SK-N-SH (cell line): Measurements from ENCODE around the gene CCDC70. TPM values are rescaled to one million over a fixed set of nuclear protein-coding genes. Genes with fewer than 3 reads are reported as not detected.
A peak's percentile ranks its signal among the peaks of the same experiment; 100 is the strongest.

Source experiments
- CTCF ChIA-PET: fragments of 300-600, 350-600 bp; formaldehyde crosslinking; extraction: SDS; loops from one replicate; lab custom pipeline; 2021; lab: Yijun Ruan, JAX
- POLR2A ChIA-PET: fragments of 350-600 bp; sonication (Branson Sonifier 250); formaldehyde crosslinking; extraction: SDS; loops from one replicate; lab custom pipeline; 2020; ENCODE audit warnings: antibody characterized with exemption, inconsistent platforms; lab: Yijun Ruan, JAX
- DNase-seq: peaks from one replicate; pipeline ENCODE4 v3.0.0; 2012
- H2AFZ ChIP-seq: fragments of 200-600 bp; sonication (generic); 2 replicates; pipeline ENCODE4 v1.8.1; 2016; ENCODE audit warnings: antibody characterized with exemption, mild to moderate bottlenecking, low read depth
- H3F3A ChIP-seq: fragments of 200-600 bp; sonication (generic); replicated peaks from 2 replicates; pipeline ENCODE3; 2016; ENCODE audit warnings: antibody characterized with exemption, mild to moderate bottlenecking; ENCODE audit not compliant: insufficient read depth
- H3K27ac ChIP-seq, 2 experiments: fragments of 200-500 bp in 1 of 2; fragments of 200-600 bp in 1 of 2; sonication (Bioruptor generic) in 1 of 2; sonication (generic), shearing (Covaris generic) in 1 of 2; 2 replicates each; pipeline versions ENCODE4 v1.5.1 to v1.6.1; 2014 to 2016; ENCODE audit warnings: low read depth in 2 of 2, inconsistent platforms in 1 of 2, low read length in 1 of 2, mild to moderate bottlenecking in 1 of 2, mixed read lengths in 1 of 2
- H3K27me3 ChIP-seq: fragments of 200-600 bp; sonication (generic), shearing (Covaris generic); 2 replicates; pipeline ENCODE4 v1.6.1; 2016; ENCODE audit warnings: mixed run types; ENCODE audit not compliant: insufficient read depth
- H3K36me3 ChIP-seq, 2 experiments: fragments of 200-500 bp in 1 of 2; fragments of 200-600 bp in 1 of 2; sonication (Bioruptor generic) in 1 of 2; sonication (generic) in 1 of 2; replicated peaks in 1 of 2; 2 replicates each; pipeline versions ENCODE3 to v1.5.1; 2014 to 2016; ENCODE audit warnings: low read length in 1 of 2, mild to moderate bottlenecking in 1 of 2; ENCODE audit not compliant: insufficient read depth in 2 of 2, control insufficient read depth in 1 of 2
- H3K4me1 ChIP-seq, 2 experiments: fragments of 200-500 bp in 1 of 2; fragments of 200-600 bp in 1 of 2; sonication (Bioruptor generic) in 1 of 2; sonication (generic), shearing (Covaris generic) in 1 of 2; 2 replicates each; pipeline versions ENCODE4 v1.5.1 to v1.6.1; 2014 to 2016; ENCODE audit warnings: low read depth in 1 of 2, low read length in 1 of 2, mixed run types in 1 of 2; ENCODE audit not compliant: insufficient read depth in 2 of 2, control insufficient read depth in 1 of 2
- H3K4me2 ChIP-seq: fragments of 200-600 bp; sonication (generic), shearing (Covaris generic); 2 replicates; pipeline ENCODE4 v1.6.1; 2017; ENCODE audit warnings: mixed run types
- H3K4me3 ChIP-seq, 2 experiments: fragments of 200-500 bp in 1 of 2; fragments of 200-600 bp in 1 of 2; sonication (Bioruptor generic) in 1 of 2; sonication (generic), shearing (Covaris generic) in 1 of 2; 2 replicates each; pipeline versions ENCODE4 v1.5.1 to v1.8.1; 2014 to 2016; ENCODE audit warnings: low read depth in 2 of 2, inconsistent platforms in 1 of 2, low read length in 1 of 2, mild to moderate bottlenecking in 1 of 2, mixed read lengths in 1 of 2, moderate library complexity in 1 of 2
- H3K79me2 ChIP-seq: fragments of 200-600 bp; sonication (generic); 2 replicates; pipeline ENCODE4 v1.8.1; 2017; ENCODE audit warnings: mild to moderate bottlenecking; ENCODE audit not compliant: insufficient read depth
- H3K9ac ChIP-seq: fragments of 200-600 bp; sonication (generic); 2 replicates; pipeline ENCODE4 v1.6.1; 2017; ENCODE audit warnings: mixed run types
- H3K9me2 ChIP-seq: fragments of 200-600 bp; sonication (generic); 2 replicates; pipeline ENCODE4 v1.6.1; 2017; ENCODE audit warnings: mixed run types
- H3K9me3 ChIP-seq: fragments of 200-600 bp; sonication (generic); 2 replicates; pipeline ENCODE4 v1.6.1; 2017; ENCODE audit warnings: mixed run types, mild to moderate bottlenecking, moderate library complexity
- H4K20me1 ChIP-seq: fragments of 200-600 bp; sonication (generic); 2 replicates; pipeline ENCODE4 v1.6.1; 2017; ENCODE audit warnings: mild to moderate bottlenecking, mixed run types; ENCODE audit not compliant: insufficient read depth
- CTCF ChIP-seq: fragments of 200-600 bp; sonication (generic); IDR thresholded peaks from 2 replicates; pipeline ENCODE4 v1.6.1; 2017; ENCODE audit warnings: antibody characterized with exemption, mild to moderate bottlenecking, moderate library complexity
- EZH2phosphoT487 ChIP-seq: fragments of 200-600 bp; sonication (generic); IDR thresholded peaks from 2 replicates; pipeline ENCODE4 v1.6.1; 2017; ENCODE audit warnings: low read depth, mixed run types, mild to moderate bottlenecking, antibody characterized with exemption, moderate library complexity, borderline replicate concordance
- FOXJ3 ChIP-seq: sonication (generic); formaldehyde crosslinking; IDR thresholded peaks from 2 replicates; pipeline ENCODE4 v1.5.1; 2020; ENCODE audit warnings: mild to moderate bottlenecking, missing genetic modification reagents
- RAD21 ChIP-seq: IDR thresholded peaks from 2 replicates; pipeline ENCODE4 v1.6.1; 2012; ENCODE audit warnings: mild to moderate bottlenecking, low read length
- SMC3 ChIP-seq: IDR thresholded peaks from 2 replicates; pipeline ENCODE4 v1.6.1; 2012; ENCODE audit warnings: low read depth, low read length, improper control_type of control experiment
- WGBS: methylation state at CpG from one replicate; pipeline ENCODE4 v1.1.6; 2017; ENCODE audit warnings: low lambda C conversion rate; 5-methylcytosine and 5-hydroxymethylcytosine counted together
- polyA plus RNA-seq, 3 experiments: library from polyadenylated mRNA; depleted of rRNA; stranded (reverse); fragments of >200 nt; gene quantifications; 2 replicates each; pipeline ENCODE4 v1.2.3, GENCODE V29; 2012
- TF ChIP-seq, protein P1 (sequence below): IDR thresholded peaks from 2 replicates; pipeline ENCODE4; 2012
- TF ChIP-seq, protein P2 (sequence below): IDR thresholded peaks from 2 replicates; pipeline ENCODE4 v1.6.1; 2012; ENCODE audit warnings: mild to moderate bottlenecking, low read depth, low read length, moderate library complexity

The CCDC70 gene
- polyA plus RNA-seq, 1 of the 3 experiments (the other 2 are of a cell fraction) = not detected

GRCh38 chr13:51849145-51850101 lies 12.3 kb upstream of the CCDC70 start:
- Histone ChIP-seq H2AFZ (no peak overlapping the region), H3K4me2 (no peak overlapping the region), H3K27me3 (no peaks in the 10 kb centered on the region), H4K20me1 (no peaks in the 10 kb centered on the region), H3K27ac (no peak overlapping the region), H3K9me2 (no peaks in the 10 kb centered on the region), H3F3A (peaks cover 3% of the 10 kb centered on the region), H3K9me3 (no peaks in the 10 kb centered on the region), H3K4me1 (peaks cover 2 to 7% of the 10 kb centered on the region in 2 experiments; a peak in 2 of 4 replicates), H3K9ac (no peak overlapping the region), H3K79me2 (no peaks in the 10 kb centered on the region), H3K36me3 (no peaks in the 10 kb centered on the region), H3K4me3 (peak overlapping the region in 1 of 2 experiments; percentile 46; a peak in 1 of 4 replicates)
- DNase-seq = peak; percentile 74
- TF ChIP-seq EZH2phosphoT487 = no peak
- peak; percentile 67 for TF ChIP-seq RAD21
- TF ChIP-seq, protein P1, sequence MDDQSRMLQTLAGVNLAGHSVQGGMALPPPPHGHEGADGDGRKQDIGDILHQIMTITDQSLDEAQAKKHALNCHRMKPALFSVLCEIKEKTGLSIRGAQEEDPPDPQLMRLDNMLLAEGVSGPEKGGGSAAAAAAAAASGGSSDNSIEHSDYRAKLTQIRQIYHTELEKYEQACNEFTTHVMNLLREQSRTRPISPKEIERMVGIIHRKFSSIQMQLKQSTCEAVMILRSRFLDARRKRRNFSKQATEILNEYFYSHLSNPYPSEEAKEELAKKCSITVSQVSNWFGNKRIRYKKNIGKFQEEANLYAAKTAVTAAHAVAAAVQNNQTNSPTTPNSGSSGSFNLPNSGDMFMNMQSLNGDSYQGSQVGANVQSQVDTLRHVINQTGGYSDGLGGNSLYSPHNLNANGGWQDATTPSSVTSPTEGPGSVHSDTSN = no peak
- TF ChIP-seq SMC3 = peak; percentile 41; the same call in 1 of the 2 replicates
- TF ChIP-seq CTCF = peak; percentile 70
- no peak for TF ChIP-seq FOXJ3 (CRISPR knock-in tag)
- TF ChIP-seq, protein P2, sequence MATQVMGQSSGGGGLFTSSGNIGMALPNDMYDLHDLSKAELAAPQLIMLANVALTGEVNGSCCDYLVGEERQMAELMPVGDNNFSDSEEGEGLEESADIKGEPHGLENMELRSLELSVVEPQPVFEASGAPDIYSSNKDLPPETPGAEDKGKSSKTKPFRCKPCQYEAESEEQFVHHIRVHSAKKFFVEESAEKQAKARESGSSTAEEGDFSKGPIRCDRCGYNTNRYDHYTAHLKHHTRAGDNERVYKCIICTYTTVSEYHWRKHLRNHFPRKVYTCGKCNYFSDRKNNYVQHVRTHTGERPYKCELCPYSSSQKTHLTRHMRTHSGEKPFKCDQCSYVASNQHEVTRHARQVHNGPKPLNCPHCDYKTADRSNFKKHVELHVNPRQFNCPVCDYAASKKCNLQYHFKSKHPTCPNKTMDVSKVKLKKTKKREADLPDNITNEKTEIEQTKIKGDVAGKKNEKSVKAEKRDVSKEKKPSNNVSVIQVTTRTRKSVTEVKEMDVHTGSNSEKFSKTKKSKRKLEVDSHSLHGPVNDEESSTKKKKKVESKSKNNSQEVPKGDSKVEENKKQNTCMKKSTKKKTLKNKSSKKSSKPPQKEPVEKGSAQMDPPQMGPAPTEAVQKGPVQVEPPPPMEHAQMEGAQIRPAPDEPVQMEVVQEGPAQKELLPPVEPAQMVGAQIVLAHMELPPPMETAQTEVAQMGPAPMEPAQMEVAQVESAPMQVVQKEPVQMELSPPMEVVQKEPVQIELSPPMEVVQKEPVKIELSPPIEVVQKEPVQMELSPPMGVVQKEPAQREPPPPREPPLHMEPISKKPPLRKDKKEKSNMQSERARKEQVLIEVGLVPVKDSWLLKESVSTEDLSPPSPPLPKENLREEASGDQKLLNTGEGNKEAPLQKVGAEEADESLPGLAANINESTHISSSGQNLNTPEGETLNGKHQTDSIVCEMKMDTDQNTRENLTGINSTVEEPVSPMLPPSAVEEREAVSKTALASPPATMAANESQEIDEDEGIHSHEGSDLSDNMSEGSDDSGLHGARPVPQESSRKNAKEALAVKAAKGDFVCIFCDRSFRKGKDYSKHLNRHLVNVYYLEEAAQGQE = 0 out of 2 replicates have a peak, but pooled peaks have one; percentile 4
- ChIA-PET POLR2A (no interaction called here), CTCF (interaction anchor here (0.6 to 3.0 kb wide), 17 partner anchors 10 to 415 kb away, joined by 3 to 33 read pairs (median 3); no protein-coding TSS in a partner anchor)
- WGBS = 60% methylated on average over 21 of the region's 21 CpGs
